GM19035 (cell line): ENCODE data around the gene AKT1.
"Not testable (repeated sequence)": the region's sequence is repeated elsewhere in the genome, so short reads cannot be mapped to it uniquely, and the experiment has no call there.

Source experiments
- ATAC-seq: cut with Tn5 transposase; IDR thresholded peaks from one replicate; pipeline ENCODE4 v1.9.1; 2021; ENCODE audit not compliant: unreplicated experiment

Gene AKT1

GRCh38 chr14:104755621-104756020 lies 39.9 kb downstream of the AKT1 start:
- no peak for ATAC-seq

- no peak for ATAC-seq
Observed at GRCh38 chr14:104754213-104754851, 41.2 kb downstream of the AKT1 start.

- ATAC-seq = no peak
Observed at GRCh38 chr14:104753528-104754212, 41.9 kb downstream of the AKT1 start.

DNA sequence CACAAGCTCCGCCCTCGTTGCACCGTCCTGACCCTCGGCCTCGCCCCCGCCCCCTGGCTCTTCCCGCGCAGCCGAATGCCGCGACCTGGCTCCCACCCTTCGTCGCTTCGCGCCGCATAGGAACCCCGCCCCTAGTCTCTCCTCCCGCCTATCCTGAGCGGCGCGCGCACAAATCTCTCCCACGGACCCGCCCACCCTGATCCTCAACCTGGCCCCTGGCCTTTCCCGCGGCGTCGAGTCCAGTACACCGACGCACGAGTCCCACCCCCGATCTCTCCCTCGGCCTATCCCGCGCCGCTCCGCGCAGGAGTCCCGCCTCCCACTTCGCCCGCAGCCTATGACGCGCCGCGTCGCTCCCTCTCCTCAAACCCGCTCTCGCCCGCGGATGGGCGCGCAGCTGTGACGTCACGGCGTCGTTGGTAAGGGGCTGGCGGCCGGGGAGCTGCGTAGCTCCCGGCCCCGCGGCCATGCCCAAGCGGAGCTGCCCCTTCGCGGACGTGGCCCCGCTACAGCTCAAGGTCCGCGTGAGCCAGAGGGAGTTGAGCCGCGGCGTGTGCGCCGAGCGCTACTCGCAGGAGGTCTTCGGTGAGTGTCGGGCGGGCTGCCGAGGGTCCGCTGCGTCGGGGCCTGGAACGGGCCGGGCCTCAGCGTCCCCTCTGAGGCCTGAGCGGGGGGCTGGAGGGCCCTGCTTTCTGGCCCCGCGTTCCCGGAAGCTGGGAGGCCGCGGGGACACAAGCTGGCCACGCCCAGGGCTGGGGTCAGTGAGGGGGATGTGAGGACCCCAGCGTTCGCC lies 42.6 kb downstream of the AKT1 start, which contains the start of gene SIVA1:
SIVA1 (plus strand) TSS at position 413 of the 793 bp plus-strand sequence; CDS start at position 468, 55 bp downstream.
- peak; percentile 89 for ATAC-seq

- ATAC-seq = peak; percentile 1
Observed at GRCh38 chr14:104752423-104752734, 43.2 kb downstream of the AKT1 start.

DNA sequence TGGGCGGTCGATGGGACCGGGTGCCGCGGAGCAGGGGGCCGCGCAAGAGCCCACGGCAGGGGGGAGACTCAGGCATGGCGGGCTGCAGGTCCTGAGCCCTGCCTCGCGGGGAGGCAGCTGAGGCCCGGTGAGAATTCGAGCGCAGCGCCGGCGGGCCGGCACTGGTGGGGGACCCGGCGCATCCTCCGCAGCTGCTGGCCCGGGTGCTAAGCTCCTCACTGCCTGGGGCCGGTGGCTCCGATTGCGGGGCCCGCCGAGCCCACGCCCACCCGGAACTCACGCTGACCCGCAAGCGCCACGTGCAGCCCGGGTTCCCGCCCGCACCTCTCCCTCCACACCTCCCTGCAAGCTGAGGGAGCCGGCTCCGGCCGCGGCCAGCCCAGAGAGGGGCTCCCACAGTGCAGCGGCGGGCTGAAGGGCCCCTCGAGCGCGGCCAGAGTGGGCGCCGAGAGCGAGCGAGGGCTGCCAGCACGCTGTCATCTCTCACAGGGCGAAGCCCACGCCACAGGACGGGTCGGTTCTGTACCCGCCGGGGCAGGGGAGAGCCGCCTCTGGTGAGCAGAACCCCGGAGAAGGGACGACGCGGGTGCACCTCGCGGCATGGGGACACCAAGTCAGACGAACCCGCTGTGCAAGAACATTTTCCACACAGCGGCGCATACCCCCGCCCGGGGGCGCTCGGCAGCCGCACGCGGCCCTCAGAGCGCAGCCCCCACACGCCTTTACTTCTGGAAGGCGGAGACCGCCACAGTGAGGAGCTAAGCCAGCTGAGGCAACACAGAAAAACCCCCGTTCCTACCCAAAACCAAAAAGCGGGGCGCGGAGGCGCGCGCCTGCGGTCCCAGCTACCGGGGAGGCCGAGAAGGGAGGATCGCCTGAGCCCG lies 43.8 kb downstream of the AKT1 start:
- ATAC-seq = no peak

DNA sequence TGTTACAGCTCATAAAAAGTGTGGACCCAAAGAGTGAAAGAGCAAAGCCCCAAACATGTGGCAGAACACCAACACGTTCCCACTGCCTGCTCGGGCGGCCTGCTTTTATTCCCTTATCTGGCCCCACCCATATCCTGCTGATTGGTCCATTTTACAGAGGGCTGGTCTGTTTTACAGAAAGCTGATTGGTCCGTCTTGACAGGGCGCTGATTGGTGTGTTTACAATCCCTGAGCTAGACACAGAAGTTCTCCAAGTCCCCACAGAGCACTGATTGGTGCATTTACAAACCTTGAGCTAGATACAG lies 44.8 kb downstream of the AKT1 start:
- ATAC-seq = not testable (repeated sequence)

DNA sequence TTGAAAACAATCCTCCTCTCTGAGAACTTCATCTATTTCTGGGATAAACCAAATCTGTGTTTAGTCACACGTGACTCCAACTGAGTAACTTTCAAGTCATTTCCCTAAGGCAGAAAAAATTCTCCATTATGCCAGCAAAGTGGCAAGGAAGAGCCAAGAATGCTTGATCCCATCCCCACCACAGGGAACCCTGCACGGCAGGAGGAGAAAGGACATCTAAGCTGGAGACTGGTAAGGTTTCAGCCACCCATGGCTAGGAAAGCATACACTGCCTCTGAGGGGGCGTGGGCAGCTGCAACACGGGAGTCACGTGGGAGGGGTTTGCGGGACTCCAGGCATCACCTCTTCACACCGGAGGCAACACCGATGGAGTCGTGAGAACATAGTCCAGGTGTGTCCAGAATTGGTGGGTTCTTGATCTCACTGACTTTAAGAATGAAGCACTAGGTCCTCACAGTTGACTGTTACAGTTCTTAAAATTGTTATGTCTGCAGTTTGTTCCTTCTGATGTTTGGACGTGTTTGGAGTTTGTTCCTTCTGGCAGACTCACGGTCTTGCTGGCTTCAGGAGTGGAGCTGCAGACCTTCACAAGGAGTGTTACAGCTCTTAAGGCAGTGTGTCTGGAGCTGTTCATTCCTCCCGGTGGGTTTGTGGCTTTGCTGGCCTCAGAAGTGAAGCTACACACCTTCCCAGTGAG lies 45.3 kb downstream of the AKT1 start:
- ATAC-seq = no peak

GRCh38 chr14:104749111-104749649 lies 46.4 kb downstream of the AKT1 start:
- ATAC-seq = no peak

GRCh38 chr14:104747876-104748275 lies 47.7 kb downstream of the AKT1 start:
- ATAC-seq = no peak

- ATAC-seq = no peak
Observed at GRCh38 chr14:104746934-104747481, 48.5 kb downstream of the AKT1 start.

GRCh38 chr14:104746071-104746545 lies 49.4 kb downstream of the AKT1 start:
- ATAC-seq = no peak

GRCh38 chr14:104745431-104745830 lies 50.1 kb downstream of the AKT1 start:
- no peak for ATAC-seq

DNA sequence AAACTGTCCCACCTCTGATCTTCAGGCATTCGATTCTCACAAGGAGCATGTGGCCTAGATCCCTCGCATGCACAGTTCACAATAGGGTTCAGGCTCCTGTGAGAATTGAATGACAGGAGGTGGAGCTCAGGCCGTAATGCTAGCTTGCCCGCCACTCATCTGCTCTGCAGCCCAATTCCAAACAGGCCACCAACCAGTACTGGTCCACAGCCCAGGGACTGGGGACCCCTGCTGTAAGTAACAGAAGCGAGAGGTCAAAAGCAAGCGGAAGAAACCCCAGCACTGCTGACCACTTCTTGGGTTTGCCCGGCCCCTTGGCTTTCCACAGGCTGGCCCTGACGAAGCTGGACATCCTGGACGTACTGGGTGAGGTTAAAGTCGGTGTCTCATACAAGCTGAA lies 51.1 kb downstream of the AKT1 start:
- no peak for ATAC-seq

DNA sequence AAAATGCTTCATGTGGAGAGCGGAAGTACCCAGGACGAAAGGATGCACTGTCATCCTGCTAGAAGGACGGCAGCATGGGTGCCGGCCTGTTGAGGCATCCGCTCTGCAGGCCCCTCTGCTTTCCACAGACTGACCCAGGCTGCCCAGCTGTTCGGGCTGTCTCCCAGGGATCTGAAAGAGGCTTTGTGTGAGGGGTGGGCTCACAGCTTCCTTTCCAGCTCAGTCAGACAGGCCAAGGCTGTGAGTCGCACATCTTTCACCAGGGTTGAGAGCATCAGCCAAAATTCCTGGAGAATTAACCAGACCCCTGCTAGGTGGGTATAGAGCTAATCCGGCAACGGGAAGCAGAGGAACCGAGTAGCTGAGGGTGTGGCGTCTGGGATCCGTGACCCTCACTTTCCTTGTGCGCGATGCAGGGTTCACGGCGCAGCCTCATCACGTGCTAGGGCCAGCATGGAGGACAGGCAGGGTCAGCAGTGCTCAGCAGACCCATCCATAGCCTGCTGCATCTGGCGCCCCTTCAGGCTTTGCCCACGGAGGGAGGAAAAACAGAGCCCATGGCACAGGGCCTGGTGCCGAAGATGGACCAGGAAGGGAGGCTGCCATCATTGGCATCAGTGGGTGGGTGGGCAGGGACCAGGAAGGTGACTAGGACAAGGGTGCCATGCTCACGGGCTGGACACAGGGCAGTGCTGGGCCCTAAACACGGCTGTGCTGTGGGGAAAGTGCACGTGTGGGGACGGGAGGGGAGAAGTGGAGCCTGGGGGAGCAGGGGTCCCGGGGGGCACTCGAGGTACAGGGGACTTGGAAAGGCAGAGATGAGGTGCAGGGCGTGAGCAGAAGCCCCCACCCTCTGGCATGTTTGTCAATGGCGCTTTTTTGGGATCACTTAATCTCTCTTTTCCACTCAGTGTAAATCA lies 51.8 kb downstream of the AKT1 start:
- no peak for ATAC-seq

DNA sequence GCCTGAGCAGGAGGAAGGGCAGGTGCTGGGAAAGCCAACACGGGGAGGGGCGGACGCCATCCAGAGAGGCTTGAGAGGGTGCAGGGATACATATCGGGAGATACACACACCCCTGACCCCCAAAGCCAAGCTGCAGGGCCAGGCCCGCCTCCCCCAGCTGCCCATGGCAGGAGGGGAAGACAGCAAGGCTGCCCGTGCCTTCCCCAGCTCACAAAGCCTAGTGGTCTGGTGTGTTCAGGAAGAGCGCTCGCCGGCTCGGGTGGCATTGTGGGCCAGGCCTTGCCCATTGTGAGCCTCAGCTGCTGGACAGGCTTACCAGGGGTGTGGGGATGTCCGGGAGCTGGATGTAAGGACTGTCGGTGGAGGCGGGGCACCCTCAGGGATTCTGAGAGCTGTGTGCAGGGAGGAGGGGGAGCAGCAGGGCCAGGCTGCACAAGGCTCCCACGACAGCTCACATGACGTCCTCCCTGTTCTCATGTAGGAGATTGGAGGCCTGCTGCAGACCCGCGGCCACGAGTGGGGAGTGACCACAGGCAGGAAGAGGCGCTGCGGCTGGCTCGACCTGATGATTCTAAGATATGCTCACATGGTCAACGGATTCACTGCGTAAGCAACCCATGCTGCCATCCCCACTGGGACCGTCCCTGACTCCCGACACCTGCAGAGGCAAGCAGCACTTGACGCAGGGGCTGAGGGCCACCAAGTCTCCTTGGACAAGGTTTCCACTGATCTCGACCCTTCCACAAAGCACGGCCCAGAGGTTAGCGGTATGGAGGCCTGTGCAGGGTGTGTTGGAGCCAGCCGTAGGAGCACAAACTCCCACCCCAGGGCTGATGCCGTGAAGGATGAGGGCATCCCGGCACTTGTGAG lies 52.7 kb downstream of the AKT1 start:
- no peak for ATAC-seq

DNA sequence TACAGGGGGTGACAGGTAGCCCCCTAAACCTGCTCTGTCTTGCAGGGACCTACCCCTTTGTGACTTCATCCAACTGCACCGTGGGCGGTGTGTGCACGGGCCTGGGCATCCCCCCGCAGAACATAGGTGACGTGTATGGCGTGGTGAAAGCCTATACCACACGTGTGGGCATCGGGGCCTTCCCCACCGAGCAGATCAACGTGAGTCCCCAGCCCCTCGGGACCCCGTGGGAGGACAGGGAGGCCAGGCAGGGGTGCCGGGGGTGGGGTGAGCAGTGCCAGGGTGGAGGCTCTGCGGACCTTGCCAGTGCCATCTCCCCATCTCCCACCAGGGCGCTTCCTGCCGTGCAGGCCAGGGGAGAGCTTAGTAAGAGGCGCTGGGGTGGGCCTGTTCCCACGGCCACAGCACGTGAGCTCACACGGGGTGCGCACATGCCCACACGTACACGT lies 53.7 kb downstream of the AKT1 start:
- ATAC-seq = no peak
